ENCODE results near the gene DNAJC6. TPM values are rescaled to one million over a fixed set of nuclear protein-coding genes. Genes with fewer than 3 reads are reported as not detected.

Gene DNAJC6
- total and polyA plus RNA-seq, 7 donors: 0.09 to 2.2 (median 0.46) TPM

- intact Hi-C loops (cut with DNase I): loop anchor here in 1 of 2 donors (5.0 kb wide), 1 partner anchor 254 kb away; no protein-coding TSS in a partner anchor
- WGBS, 3 donors: 77 to 81% (median 78%) methylated on average over 8 of the region's 8 CpGs
- TF ChIP-seq CTCF (IDR thresholded peaks at IDR 0.05): no peak
- ATAC-seq: no peak
- Histone ChIP-seq H3K36me3 (ENCODE audit: insufficient read depth in 1 of 2, low read depth in 1 of 2) (peaks cover 0 to 66% of the 10 kb centered on the region in 2 donors), H3K4me1 (peaks cover 7% of the 10 kb centered on the region), H3K27me3 (ENCODE audit: insufficient read depth in 3 of 3, low read length in 2 of 3) (no peaks in the 10 kb centered on the region), H3K9me3 (no peaks in the 10 kb centered on the region), H3K4me3 (no peak overlapping the region), H3K27ac (no peak overlapping the region)
- no peak for DNase-seq
These were observed 123.6 kb downstream of the DNAJC6 start for GRCh38 chr1:65432918-65433317.

- H3K9me3 ChIP-seq: no peaks in the 10 kb centered on the region
- H3K4me1 ChIP-seq: peaks cover 7% of the 10 kb centered on the region
- ATAC-seq (no peak), DNase-seq (no peak)
- no peak overlapping the region for H3K4me3 ChIP-seq
- no peak for TF ChIP-seq CTCF (IDR thresholded peaks at IDR 0.05)
- H3K27ac ChIP-seq: no peak overlapping the region
- intact Hi-C loops (cut with DNase I): loop anchor here in 1 of 2 donors (5.0 kb wide), 1 partner anchor 253 kb away; no protein-coding TSS in a partner anchor
- 89 to 97% (median 89%) methylated on average over 1 of the region's 1 CpG for WGBS, 3 donors
- H3K27me3 ChIP-seq (ENCODE audit: insufficient read depth in 3 of 3, low read length in 2 of 3): no peaks in the 10 kb centered on the region
- peaks cover 0 to 53% of the 10 kb centered on the region in 2 donors for H3K36me3 ChIP-seq (ENCODE audit: insufficient read depth in 1 of 2, low read depth in 1 of 2)
These were observed 124.9 kb downstream of the DNAJC6 start for GRCh38 chr1:65434255-65434654.

DNA sequence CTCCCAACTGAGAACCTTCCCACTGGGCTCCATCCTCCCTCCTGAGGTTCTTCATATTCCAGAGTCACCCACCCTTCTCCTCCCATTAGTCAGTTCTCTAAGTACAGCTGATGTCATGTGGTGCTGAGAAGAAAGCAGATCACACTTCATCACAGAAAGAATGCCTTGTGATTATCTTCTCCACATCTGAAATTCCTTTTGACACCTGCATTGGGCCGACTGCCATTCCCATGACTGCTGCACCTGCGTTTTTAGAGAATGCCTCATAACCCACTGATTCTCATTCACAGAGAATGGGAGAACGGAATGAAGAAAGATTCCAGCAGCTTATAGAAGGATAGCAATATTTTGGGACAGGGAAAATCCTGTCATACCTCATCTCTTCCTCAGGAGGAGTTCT, 125.4 kb downstream of the DNAJC6 start:
- Histone ChIP-seq H3K4me1 (peaks cover 7% of the 10 kb centered on the region), H3K4me3 (no peak overlapping the region), H3K27ac (no peak overlapping the region), H3K9me3 (no peaks in the 10 kb centered on the region), H3K36me3 (ENCODE audit: insufficient read depth in 1 of 2, low read depth in 1 of 2) (peaks cover 0 to 48% of the 10 kb centered on the region in 2 donors), H3K27me3 (ENCODE audit: insufficient read depth in 3 of 3, low read length in 2 of 3) (no peaks in the 10 kb centered on the region)
- TF ChIP-seq CTCF (IDR thresholded peaks at IDR 0.05): no peak
- intact Hi-C loops (cut with DNase I): loop anchor here in 1 of 2 donors (5.0 kb wide), 1 partner anchor 253 kb away; no protein-coding TSS in a partner anchor
- ATAC-seq: no peak
- no peak for DNase-seq
- WGBS, 3 donors: 82 to 91% (median 83%) methylated on average over 3 of the region's 3 CpGs

DNA sequence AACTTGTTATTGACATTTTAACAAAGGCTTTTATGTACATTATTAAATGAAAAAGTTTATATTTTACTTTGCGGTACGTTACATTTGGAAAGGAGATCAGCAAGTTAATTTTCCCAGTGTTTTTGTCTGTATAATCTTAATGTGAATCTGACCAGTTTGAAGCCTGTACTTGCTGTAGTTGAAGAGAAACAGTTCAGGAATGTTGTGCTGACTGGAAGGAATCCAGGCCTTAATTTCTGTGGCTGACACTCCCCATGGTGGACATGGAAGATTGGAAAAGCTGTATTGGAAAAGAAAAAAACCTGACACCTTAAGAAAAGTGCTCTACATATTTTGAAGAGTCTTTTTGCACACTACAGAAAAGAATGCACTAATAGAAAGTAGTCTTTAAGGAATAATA, 126.6 kb downstream of the DNAJC6 start:
- Histone ChIP-seq H3K4me3 (no peak overlapping the region), H3K4me1 (peaks cover 7% of the 10 kb centered on the region), H3K36me3 (ENCODE audit: insufficient read depth in 1 of 2, low read depth in 1 of 2) (peaks cover 0 to 36% of the 10 kb centered on the region in 2 donors), H3K27me3 (ENCODE audit: insufficient read depth in 3 of 3, low read length in 2 of 3) (no peaks in the 10 kb centered on the region), H3K27ac (no peak overlapping the region), H3K9me3 (no peaks in the 10 kb centered on the region)
- TF ChIP-seq CTCF (IDR thresholded peaks at IDR 0.05): no peak
- ATAC-seq (no peak), DNase-seq (no peak)
- 74 to 87% (median 78%) methylated on average over 2 of the region's 2 CpGs for WGBS, 3 donors
- intact Hi-C loops (cut with DNase I): no loop called here

DNA sequence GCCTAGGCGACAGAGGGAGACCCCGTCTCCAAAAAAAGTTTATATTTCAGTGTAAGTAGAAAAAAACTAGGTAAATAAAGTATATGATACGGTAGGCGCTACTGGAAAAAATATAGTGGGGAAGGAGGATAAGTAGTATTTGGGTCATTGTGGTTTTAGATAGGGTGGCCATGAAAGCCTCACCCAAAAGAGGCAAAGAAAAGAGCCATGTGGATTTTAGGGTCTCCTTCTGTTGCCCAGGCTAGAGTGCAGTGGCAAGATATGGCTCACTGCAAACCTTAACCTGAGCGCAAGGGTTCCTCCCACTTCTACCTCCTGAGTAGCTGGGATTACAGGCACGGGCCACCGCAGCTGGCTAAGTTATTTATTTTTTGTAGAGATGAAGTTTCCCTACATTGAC, 128.3 kb downstream of the DNAJC6 start:
- no peak overlapping the region for H3K27ac ChIP-seq
- TF ChIP-seq CTCF (IDR thresholded peaks at IDR 0.05): no peak
- no peaks in the 10 kb centered on the region for H3K27me3 ChIP-seq (ENCODE audit: insufficient read depth in 3 of 3, low read length in 2 of 3)
- DNase-seq: no peak
- H3K36me3 ChIP-seq (ENCODE audit: insufficient read depth in 1 of 2, low read depth in 1 of 2): peaks cover 0 to 22% of the 10 kb centered on the region in 2 donors
- intact Hi-C loops (cut with DNase I): no loop called here
- WGBS, 3 donors: 94 to 97% (median 95%) methylated on average over 7 of the region's 7 CpGs
- no peaks in the 10 kb centered on the region for H3K9me3 ChIP-seq
- H3K4me1 ChIP-seq: no peaks in the 10 kb centered on the region
- no peak for ATAC-seq
- H3K4me3 ChIP-seq: no peak overlapping the region
